HEK293 (cell line): ENCODE measurements around the gene TANGO2.
A peak's percentile ranks its signal among the peaks of the same experiment; 100 is the strongest.

ENCODE experiments used
- MEIS1 ChIP-seq: sonication (generic); formaldehyde crosslinking; IDR thresholded peaks from 2 replicates; pipeline ENCODE4 v1.8.1; 2022; ENCODE audit warnings: missing genetic modification reagents, mild to moderate bottlenecking, borderline replicate concordance
- SCRT2 ChIP-seq: fragments of 450-650 bp; formaldehyde crosslinking; IDR thresholded peaks from 2 replicates; pipeline ENCODE4 v1.5.1; 2016; ENCODE audit warnings: missing biosample characterization, missing genetic modification characterization
- ZNF114 ChIP-seq: fragments of 450-650 bp; formaldehyde crosslinking; IDR thresholded peaks from 2 replicates; pipeline ENCODE4 v1.5.0; 2017; ENCODE audit warnings: missing biosample characterization, missing genetic modification characterization
- ZNF132 ChIP-seq: fragments of 450-650 bp; formaldehyde crosslinking; IDR thresholded peaks from 2 replicates; pipeline ENCODE4 v1.5.1; 2017; ENCODE audit warnings: missing biosample characterization, missing genetic modification characterization, borderline replicate concordance
- ZNF157 ChIP-seq: fragments of 450-650 bp; formaldehyde crosslinking; IDR thresholded peaks from 2 replicates; pipeline ENCODE4 v1.5.1; 2016; ENCODE audit warnings: missing biosample characterization, missing genetic modification characterization
- ZNF202 ChIP-seq: fragments of 450-650 bp; formaldehyde crosslinking; IDR thresholded peaks from 2 replicates; pipeline ENCODE4 v1.5.1; 2016; ENCODE audit warnings: missing biosample characterization, missing genetic modification characterization, borderline replicate concordance
- ZNF23 ChIP-seq: fragments of 450-650 bp; formaldehyde crosslinking; IDR thresholded peaks from 2 replicates; pipeline ENCODE4 v1.5.1; 2016; ENCODE audit warnings: missing biosample characterization, missing genetic modification characterization, borderline replicate concordance
- ZNF292 ChIP-seq: fragments of 450-650 bp; formaldehyde crosslinking; IDR thresholded peaks from 2 replicates; pipeline ENCODE4 v1.5.1; 2016; ENCODE audit warnings: low read depth, missing biosample characterization, missing genetic modification characterization, borderline replicate concordance
- ZNF302 ChIP-seq: fragments of 450-650 bp; formaldehyde crosslinking; IDR thresholded peaks from 2 replicates; pipeline ENCODE4 v1.5.1; 2016; ENCODE audit warnings: missing biosample characterization, missing genetic modification characterization, low read depth
- ZNF366 ChIP-seq: fragments of 450-650 bp; formaldehyde crosslinking; conservative IDR thresholded peaks from 2 replicates; pipeline ENCODE4 v1.5.1; 2016; ENCODE audit warnings: missing biosample characterization, missing genetic modification characterization
- ZNF391 ChIP-seq: fragments of 450-650 bp; formaldehyde crosslinking; IDR thresholded peaks from 2 replicates; pipeline ENCODE4 v1.5.1; 2016; ENCODE audit warnings: low read depth, missing biosample characterization, missing genetic modification characterization, borderline replicate concordance
- ZNF394 ChIP-seq: fragments of 450-650 bp; formaldehyde crosslinking; IDR thresholded peaks from 2 replicates; pipeline ENCODE4 v1.5.1; 2016; ENCODE audit warnings: missing biosample characterization, missing genetic modification characterization, mild to moderate bottlenecking, moderate library complexity, borderline replicate concordance
- ZNF404 ChIP-seq: fragments of 450-650 bp; formaldehyde crosslinking; IDR thresholded peaks from 2 replicates; pipeline ENCODE4 v1.5.1; 2017; ENCODE audit warnings: missing biosample characterization, missing genetic modification characterization
- ZNF433 ChIP-seq: fragments of 450-650 bp; formaldehyde crosslinking; IDR thresholded peaks from 2 replicates; pipeline ENCODE4 v1.5.1; 2016; ENCODE audit warnings: missing biosample characterization, missing genetic modification characterization, low read depth
- ZNF501 ChIP-seq: fragments of 450-650 bp; formaldehyde crosslinking; IDR thresholded peaks from 2 replicates; pipeline ENCODE4 v1.5.1; 2016; ENCODE audit warnings: missing biosample characterization, missing genetic modification characterization
- ZNF521 ChIP-seq: fragments of 450-650 bp; formaldehyde crosslinking; IDR thresholded peaks from 2 replicates; pipeline ENCODE4 v1.5.1; 2017; ENCODE audit warnings: missing biosample characterization, mild to moderate bottlenecking, missing genetic modification characterization
- ZNF529 ChIP-seq: fragments of 450-650 bp; formaldehyde crosslinking; IDR thresholded peaks from 2 replicates; pipeline ENCODE4 v1.5.1; 2017; ENCODE audit warnings: missing genetic modification characterization, missing biosample characterization; ENCODE audit not compliant: insufficient replicate concordance
- ZNF530 ChIP-seq: fragments of 450-650 bp; formaldehyde crosslinking; IDR thresholded peaks from 2 replicates; pipeline ENCODE4 v1.5.1; 2016; ENCODE audit warnings: low read depth, missing biosample characterization, missing genetic modification characterization
- ZNF549 ChIP-seq: fragments of 450-650 bp; IDR thresholded peaks from 2 replicates; pipeline ENCODE4 v1.5.1; 2018; ENCODE audit warnings: missing biosample characterization, missing genetic modification characterization, mild to moderate bottlenecking, inconsistent platforms, moderate library complexity
- ZNF623 ChIP-seq: fragments of 450-650 bp; formaldehyde crosslinking; IDR thresholded peaks from 2 replicates; pipeline ENCODE4 v1.5.1; 2016; ENCODE audit warnings: missing biosample characterization, missing genetic modification characterization
- ZNF677 ChIP-seq: fragments of 450-650 bp; IDR thresholded peaks from 2 replicates; pipeline ENCODE4 v1.5.0; 2018; ENCODE audit warnings: missing biosample characterization, mild to moderate bottlenecking, missing genetic modification characterization, moderate library complexity
- ZNF701 ChIP-seq: fragments of 450-650 bp; formaldehyde crosslinking; IDR thresholded peaks from 2 replicates; pipeline ENCODE4 v1.5.1; 2016; ENCODE audit warnings: missing biosample characterization, missing genetic modification characterization
- ZNF776 ChIP-seq: fragments of 450-650 bp; formaldehyde crosslinking; IDR thresholded peaks from 2 replicates; pipeline ENCODE4 v1.5.0; 2017; ENCODE audit warnings: missing biosample characterization, missing genetic modification characterization, borderline replicate concordance
- ZNF791 ChIP-seq: fragments of 450-650 bp; formaldehyde crosslinking; IDR thresholded peaks from 2 replicates; pipeline ENCODE4 v1.5.1; 2016; ENCODE audit warnings: missing biosample characterization, missing genetic modification characterization
- ZSCAN30 ChIP-seq: fragments of 450-650 bp; IDR thresholded peaks from 2 replicates; pipeline ENCODE4 v1.5.1; 2018; ENCODE audit warnings: missing biosample characterization, mild to moderate bottlenecking, missing genetic modification characterization, moderate library complexity
- TF ChIP-seq, protein P1 (sequence below): fragments of 450-650 bp; formaldehyde crosslinking; IDR thresholded peaks from 2 replicates; pipeline ENCODE4 v1.5.1; 2016; ENCODE audit warnings: missing biosample characterization, missing genetic modification characterization
- TF ChIP-seq, protein P2 (sequence below): fragments of 450-650 bp; formaldehyde crosslinking; IDR thresholded peaks from 2 replicates; pipeline ENCODE4 v1.5.1; 2016; ENCODE audit warnings: missing biosample characterization, missing genetic modification characterization
- TF ChIP-seq, protein P3 (sequence below): fragments of 450-650 bp; formaldehyde crosslinking; IDR thresholded peaks from 2 replicates; pipeline ENCODE4 v1.5.1; 2016; ENCODE audit warnings: missing biosample characterization, missing genetic modification characterization
- TF ChIP-seq, protein P4 (sequence below): fragments of 450-650 bp; formaldehyde crosslinking; IDR thresholded peaks from 2 replicates; pipeline ENCODE4 v1.5.1; 2016; ENCODE audit warnings: missing biosample characterization, missing genetic modification characterization
- TF ChIP-seq, protein P5 (sequence below): fragments of 450-650 bp; formaldehyde crosslinking; IDR thresholded peaks from 2 replicates; pipeline ENCODE4 v1.5.1; 2016; ENCODE audit warnings: missing biosample characterization, missing genetic modification characterization
- TF ChIP-seq, protein P6 (sequence below): fragments of 450-650 bp; formaldehyde crosslinking; IDR thresholded peaks from 2 replicates; pipeline ENCODE4 v1.5.1; 2017; ENCODE audit warnings: missing biosample characterization, missing genetic modification characterization

The TANGO2 gene

DNA sequence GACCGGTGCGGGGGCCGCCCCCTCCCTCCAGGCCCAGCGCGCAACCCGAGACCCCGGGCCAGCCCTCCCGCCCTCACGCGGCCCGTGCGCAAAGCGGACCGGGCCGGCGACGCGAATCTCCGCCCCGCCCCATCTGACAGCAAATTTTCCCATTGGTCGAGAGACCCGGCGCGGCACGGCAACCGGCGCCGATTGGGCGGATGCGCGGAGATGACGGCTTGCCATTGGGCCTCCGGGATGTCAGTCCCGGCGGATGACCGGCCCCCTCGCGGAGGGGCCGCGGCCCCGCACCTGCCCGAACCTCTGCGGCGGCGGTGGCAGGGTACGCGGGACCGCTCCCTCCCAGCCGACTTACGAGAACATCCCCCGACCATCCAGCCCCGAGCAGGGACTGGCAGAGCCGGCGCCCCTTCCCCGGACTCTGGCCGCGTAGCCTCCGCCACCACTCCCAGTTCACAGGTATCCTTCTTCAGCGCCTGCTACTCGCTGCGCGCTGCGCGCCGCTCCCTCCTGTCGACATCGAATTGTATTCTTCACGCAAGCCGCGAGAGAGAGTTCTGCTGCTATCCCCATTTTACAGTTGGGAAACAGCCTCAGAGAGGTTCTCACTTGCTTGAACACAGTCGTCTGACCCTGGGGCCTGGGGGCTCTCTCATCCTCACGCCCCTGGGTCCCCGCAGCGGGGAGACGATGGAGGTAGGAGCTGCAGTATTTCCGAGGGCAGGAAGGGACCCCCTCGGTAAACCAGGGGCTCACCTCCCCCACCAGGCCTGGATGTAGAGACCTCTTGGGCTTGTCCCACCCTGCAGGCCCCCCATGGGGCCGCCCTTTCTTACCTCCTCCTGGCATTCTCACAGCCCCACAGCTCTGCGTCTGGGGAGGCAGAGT lies 3.9 kb upstream of the TANGO2 start, which contains the start of gene ARVCF (continued):
- TF ChIP-seq, protein P1, sequence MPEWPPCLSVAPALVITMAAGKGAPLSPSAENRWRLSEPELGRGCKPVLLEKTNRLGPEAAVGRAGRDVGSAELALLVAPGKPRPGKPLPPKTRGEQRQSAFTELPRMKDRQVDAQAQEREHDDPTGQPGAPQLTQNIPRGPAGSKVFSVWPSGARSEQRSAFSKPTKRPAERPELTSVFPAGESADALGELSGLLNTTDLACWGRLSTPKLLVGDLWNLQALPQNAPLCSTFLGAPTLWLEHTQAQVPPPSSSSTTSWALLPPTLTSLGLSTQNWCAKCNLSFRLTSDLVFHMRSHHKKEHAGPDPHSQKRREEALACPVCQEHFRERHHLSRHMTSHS, result no peak
- TF ChIP-seq ZNF549 (tag by site-specific recombination), result no peak
- TF ChIP-seq ZNF157 (tag by site-specific recombination), result no peak
- no peak for TF ChIP-seq ZNF292 (tag by site-specific recombination)
- no peak for TF ChIP-seq ZSCAN30 (tag by site-specific recombination)
- TF ChIP-seq ZNF529, result no peak
- TF ChIP-seq SCRT2, result no peak
- no peak for TF ChIP-seq ZNF202 (tag by site-specific recombination)
- TF ChIP-seq, protein P2, sequence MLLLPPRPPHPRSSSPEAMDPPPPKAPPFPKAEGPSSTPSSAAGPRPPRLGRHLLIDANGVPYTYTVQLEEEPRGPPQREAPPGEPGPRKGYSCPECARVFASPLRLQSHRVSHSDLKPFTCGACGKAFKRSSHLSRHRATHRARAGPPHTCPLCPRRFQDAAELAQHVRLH (tag by site-specific recombination), result no peak
- TF ChIP-seq, protein P3, sequence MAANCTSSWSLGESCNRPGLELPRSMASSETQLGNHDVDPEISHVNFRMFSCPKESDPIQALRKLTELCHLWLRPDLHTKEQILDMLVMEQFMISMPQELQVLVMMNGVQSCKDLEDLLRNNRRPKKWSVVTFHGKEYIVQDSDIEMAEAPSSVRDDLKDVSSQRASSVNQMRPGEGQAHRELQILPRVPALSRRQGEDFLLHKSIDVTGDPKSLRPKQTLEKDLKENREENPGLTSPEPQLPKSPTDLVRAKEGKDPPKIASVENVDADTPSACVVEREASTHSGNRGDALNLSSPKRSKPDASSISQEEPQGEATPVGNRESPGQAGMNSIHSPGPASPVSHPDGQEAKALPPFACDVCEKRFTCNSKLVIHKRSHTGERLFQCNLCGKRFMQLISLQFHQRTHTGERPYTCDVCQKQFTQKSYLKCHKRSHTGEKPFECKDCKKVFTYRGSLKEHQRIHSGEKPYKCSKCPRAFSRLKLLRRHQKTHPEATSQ (tag by site-specific recombination), result no peak
- no peak for TF ChIP-seq ZNF530 (tag by site-specific recombination)
- no peak for TF ChIP-seq ZNF623
- TF ChIP-seq ZNF791 (tag by site-specific recombination), result no peak
- TF ChIP-seq, protein P4, sequence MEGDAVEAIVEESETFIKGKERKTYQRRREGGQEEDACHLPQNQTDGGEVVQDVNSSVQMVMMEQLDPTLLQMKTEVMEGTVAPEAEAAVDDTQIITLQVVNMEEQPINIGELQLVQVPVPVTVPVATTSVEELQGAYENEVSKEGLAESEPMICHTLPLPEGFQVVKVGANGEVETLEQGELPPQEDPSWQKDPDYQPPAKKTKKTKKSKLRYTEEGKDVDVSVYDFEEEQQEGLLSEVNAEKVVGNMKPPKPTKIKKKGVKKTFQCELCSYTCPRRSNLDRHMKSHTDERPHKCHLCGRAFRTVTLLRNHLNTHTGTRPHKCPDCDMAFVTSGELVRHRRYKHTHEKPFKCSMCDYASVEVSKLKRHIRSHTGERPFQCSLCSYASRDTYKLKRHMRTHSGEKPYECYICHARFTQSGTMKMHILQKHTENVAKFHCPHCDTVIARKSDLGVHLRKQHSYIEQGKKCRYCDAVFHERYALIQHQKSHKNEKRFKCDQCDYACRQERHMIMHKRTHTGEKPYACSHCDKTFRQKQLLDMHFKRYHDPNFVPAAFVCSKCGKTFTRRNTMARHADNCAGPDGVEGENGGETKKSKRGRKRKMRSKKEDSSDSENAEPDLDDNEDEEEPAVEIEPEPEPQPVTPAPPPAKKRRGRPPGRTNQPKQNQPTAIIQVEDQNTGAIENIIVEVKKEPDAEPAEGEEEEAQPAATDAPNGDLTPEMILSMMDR (tag by site-specific recombination), result peak; percentile 91
- TF ChIP-seq MEIS1 (CRISPR knock-in tag), result no peak
- TF ChIP-seq ZNF521 (tag by site-specific recombination), result no peak
- TF ChIP-seq ZNF394 (tag by site-specific recombination), result no peak
- TF ChIP-seq ZNF404 (tag by site-specific recombination), result no peak
- 0 out of 2 replicates have a peak, but pooled peaks have one; percentile 30 for TF ChIP-seq ZNF391 (tag by site-specific recombination)
- no peak for TF ChIP-seq ZNF433
- no peak for TF ChIP-seq ZNF701 (tag by site-specific recombination)
- TF ChIP-seq ZNF366 (tag by site-specific recombination), result no peak
- no peak for TF ChIP-seq ZNF302 (tag by site-specific recombination)
- no peak for TF ChIP-seq ZNF23 (tag by site-specific recombination)
- TF ChIP-seq ZNF132 (tag by site-specific recombination), result no peak
- TF ChIP-seq, protein P5, sequence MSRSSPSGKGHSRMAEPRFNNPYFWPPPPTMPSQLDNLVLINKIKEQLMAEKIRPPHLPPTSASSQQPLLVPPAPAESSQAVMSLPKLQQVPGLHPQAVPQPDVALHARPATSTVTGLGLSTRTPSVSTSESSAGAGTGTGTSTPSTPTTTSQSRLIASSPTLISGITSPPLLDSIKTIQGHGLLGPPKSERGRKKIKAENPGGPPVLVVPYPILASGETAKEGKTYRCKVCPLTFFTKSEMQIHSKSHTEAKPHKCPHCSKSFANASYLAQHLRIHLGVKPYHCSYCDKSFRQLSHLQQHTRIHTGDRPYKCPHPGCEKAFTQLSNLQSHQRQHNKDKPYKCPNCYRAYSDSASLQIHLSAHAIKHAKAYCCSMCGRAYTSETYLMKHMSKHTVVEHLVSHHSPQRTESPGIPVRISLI (tag by site-specific recombination), result no peak
- no peak for TF ChIP-seq ZNF114 (tag by site-specific recombination)
- TF ChIP-seq ZNF677, result no peak
- no peak for TF ChIP-seq ZNF776 (tag by site-specific recombination)
- no peak for TF ChIP-seq ZNF501 (tag by site-specific recombination)
- TF ChIP-seq, protein P6, sequence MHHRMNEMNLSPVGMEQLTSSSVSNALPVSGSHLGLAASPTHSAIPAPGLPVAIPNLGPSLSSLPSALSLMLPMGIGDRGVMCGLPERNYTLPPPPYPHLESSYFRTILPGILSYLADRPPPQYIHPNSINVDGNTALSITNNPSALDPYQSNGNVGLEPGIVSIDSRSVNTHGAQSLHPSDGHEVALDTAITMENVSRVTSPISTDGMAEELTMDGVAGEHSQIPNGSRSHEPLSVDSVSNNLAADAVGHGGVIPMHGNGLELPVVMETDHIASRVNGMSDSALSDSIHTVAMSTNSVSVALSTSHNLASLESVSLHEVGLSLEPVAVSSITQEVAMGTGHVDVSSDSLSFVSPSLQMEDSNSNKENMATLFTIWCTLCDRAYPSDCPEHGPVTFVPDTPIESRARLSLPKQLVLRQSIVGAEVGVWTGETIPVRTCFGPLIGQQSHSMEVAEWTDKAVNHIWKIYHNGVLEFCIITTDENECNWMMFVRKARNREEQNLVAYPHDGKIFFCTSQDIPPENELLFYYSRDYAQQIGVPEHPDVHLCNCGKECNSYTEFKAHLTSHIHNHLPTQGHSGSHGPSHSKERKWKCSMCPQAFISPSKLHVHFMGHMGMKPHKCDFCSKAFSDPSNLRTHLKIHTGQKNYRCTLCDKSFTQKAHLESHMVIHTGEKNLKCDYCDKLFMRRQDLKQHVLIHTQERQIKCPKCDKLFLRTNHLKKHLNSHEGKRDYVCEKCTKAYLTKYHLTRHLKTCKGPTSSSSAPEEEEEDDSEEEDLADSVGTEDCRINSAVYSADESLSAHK (tag by site-specific recombination), result no peak
